ENCODE results near the gene EML3. TPM values are rescaled to one million over a fixed set of nuclear protein-coding genes. Genes with fewer than 3 reads are reported as not detected.

The EML3 gene
- total and polyA plus RNA-seq, 7 experiments from 2014 or later = 14.6 to 209 (median 169) TPM

GRCh38 chr11:62600367-62601121 lies 12.0 kb downstream of the EML3 start:
- DNase-seq (peak in 3 of 9 donors; percentile 21 to 34 (median 24)), ATAC-seq (no peak)
- Histone ChIP-seq H3K4me1 (ENCODE audit: control insufficient read depth in 2 of 2, insufficient read depth in 2 of 2, low read length in 2 of 2) (peaks cover 19 to 23% of the 10 kb centered on the region in 2 donors), H3K27me3 (ENCODE audit: control insufficient read depth in 2 of 2, insufficient read depth in 2 of 2, low read length in 2 of 2) (no peaks in the 10 kb centered on the region), H3K9me3 (ENCODE audit: control insufficient read depth in 2 of 3, low read length in 3 of 3) (no peaks in the 10 kb centered on the region), H3K4me3 (ENCODE audit: low read length) (peak overlapping the region; percentile 71), H3K36me3 (ENCODE audit: control insufficient read depth in 2 of 3, insufficient read depth in 3 of 3, low read length in 3 of 3) (peaks cover 12 to 62% (median 35%) of the 10 kb centered on the region in 3 experiments), H3K27ac (ENCODE audit: low read depth, low read length) (peak overlapping the region; percentile 98)
- Mint-ChIP-seq H3K27me3 (no peaks in the 10 kb centered on the region), H3K4me1 (peaks cover 44 to 66% (median 51%) of the 10 kb centered on the region in 7 donors), H3K9me3 (peaks cover 0 to 1% (median 0%) of the 10 kb centered on the region in 11 donors), H3K27ac (peak overlapping the region; percentile 90 to 98 (median 97)), H3K4me3 (peak overlapping the region; percentile 85 to 99 (median 94)), H3K36me3 (peaks cover 13 to 59% (median 42%) of the 10 kb centered on the region in 5 donors)
- POLR2A ChIA-PET = interaction anchor here (1.0 to 15.2 kb wide), 26 partner anchors 8 to 254 kb away, joined by 3 to 219 read pairs (median 8); partner anchors contain the start of genes B3GAT3, C11orf98, CSKMT and EEF1G
- CTCF ChIA-PET = interaction anchor here (0.6 to 1.7 kb wide), 4 partner anchors 9 to 254 kb away, joined by 3 to 8 read pairs (median 4); partner anchors contain the start of gene TUT1
- intact Hi-C loops (cut with micrococcal nuclease) = loop anchor here (1.0 to 5.0 kb wide), 6 partner anchors 12 to 257 kb away; partner anchors contain the start of genes EML3 (in 1 of the 2), GANAB (in 1 of the 2), HNRNPUL2 (in 1 of the 2) and UBXN1 (in 1 of the 2)

- peaks cover 12 to 62% (median 35%) of the 10 kb centered on the region in 3 experiments for H3K36me3 ChIP-seq (ENCODE audit: control insufficient read depth in 2 of 3, insufficient read depth in 3 of 3, low read length in 3 of 3)
- peak overlapping the region; percentile 90 to 98 (median 97) for H3K27ac Mint-ChIP-seq
- H3K4me1 Mint-ChIP-seq = peaks cover 45 to 65% (median 55%) of the 10 kb centered on the region in 7 donors
- peak overlapping the region; percentile 85 to 99 (median 94) for H3K4me3 Mint-ChIP-seq
- peaks cover 0 to 1% (median 0%) of the 10 kb centered on the region in 11 donors for H3K9me3 Mint-ChIP-seq
- intact Hi-C loops (cut with micrococcal nuclease) = loop anchor here (1.0 to 5.0 kb wide), 17 partner anchors 9 to 281 kb away; partner anchors contain the start of genes GANAB (in 2 of the 2), INTS5 (in 2 of the 2), TUT1 (in 2 of the 2) and C11orf98 (in 1 of the 2)
- H3K4me1 ChIP-seq (ENCODE audit: control insufficient read depth in 2 of 2, insufficient read depth in 2 of 2, low read length in 2 of 2) = peaks cover 19 to 23% of the 10 kb centered on the region in 2 donors
- H3K36me3 Mint-ChIP-seq = peaks cover 16 to 62% (median 47%) of the 10 kb centered on the region in 5 donors
- peak overlapping the region; percentile 98 for H3K27ac ChIP-seq (ENCODE audit: low read depth, low read length)
- H3K27me3 ChIP-seq (ENCODE audit: control insufficient read depth in 2 of 2, insufficient read depth in 2 of 2, low read length in 2 of 2) = no peaks in the 10 kb centered on the region
- no peaks in the 10 kb centered on the region for H3K27me3 Mint-ChIP-seq
- ChIA-PET POLR2A (interaction anchor here (0.6 to 15.2 kb wide), 26 partner anchors 9 to 255 kb away, joined by 3 to 219 read pairs (median 7); partner anchors contain the start of genes B3GAT3, BSCL2, C11orf98 and CSKMT), CTCF (interaction anchor here (0.6 to 1.7 kb wide), 6 partner anchors 8 to 254 kb away, joined by 3 to 8 read pairs (median 4); partner anchors contain the start of gene TUT1)
- DNase-seq (no peak), ATAC-seq (no peak)
- H3K9me3 ChIP-seq (ENCODE audit: control insufficient read depth in 2 of 3, low read length in 3 of 3) = no peaks in the 10 kb centered on the region
- peak overlapping the region; percentile 71 for H3K4me3 ChIP-seq (ENCODE audit: low read length)
Observed at GRCh38 chr11:62599901-62600300, 12.7 kb downstream of the EML3 start.

GRCh38 chr11:62599069-62599696 lies 13.4 kb downstream of the EML3 start:
- Histone ChIP-seq H3K4me1 (ENCODE audit: control insufficient read depth in 2 of 2, insufficient read depth in 2 of 2, low read length in 2 of 2) (peaks cover 19 to 23% of the 10 kb centered on the region in 2 donors), H3K27ac (ENCODE audit: low read depth, low read length) (peak overlapping the region; percentile 98), H3K9me3 (ENCODE audit: control insufficient read depth in 2 of 3, low read length in 3 of 3) (no peaks in the 10 kb centered on the region), H3K4me3 (ENCODE audit: low read length) (peak overlapping the region; percentile 71), H3K36me3 (ENCODE audit: control insufficient read depth in 2 of 3, insufficient read depth in 3 of 3, low read length in 3 of 3) (peaks cover 12 to 64% (median 34%) of the 10 kb centered on the region in 3 experiments), H3K27me3 (ENCODE audit: control insufficient read depth in 2 of 2, insufficient read depth in 2 of 2, low read length in 2 of 2) (no peaks in the 10 kb centered on the region)
- Mint-ChIP-seq H3K4me1 (peaks cover 48 to 70% (median 59%) of the 10 kb centered on the region in 7 donors), H3K36me3 (peaks cover 16 to 64% (median 51%) of the 10 kb centered on the region in 5 donors), H3K27ac (peak overlapping the region; percentile 90 to 98 (median 97)), H3K4me3 (peak overlapping the region; percentile 85 to 99 (median 94)), H3K27me3 (no peaks in the 10 kb centered on the region), H3K9me3 (peaks cover 0 to 1% (median 0%) of the 10 kb centered on the region in 11 donors)
- ATAC-seq (peak; percentile 87), DNase-seq (peak; percentile 78 to 99 (median 99))
- intact Hi-C loops (cut with micrococcal nuclease) = loop anchor here (1.0 to 2.0 kb wide), 15 partner anchors 8 to 282 kb away; partner anchors contain the start of genes INTS5 (in 2 of the 2), TUT1 (in 2 of the 2), C11orf98 (in 1 of the 2) and CSKMT (in 1 of the 2)
- ChIA-PET POLR2A (interaction anchor here (0.6 to 15.2 kb wide), 27 partner anchors 8 to 1486 kb away, joined by 3 to 219 read pairs (median 6); partner anchors contain the start of genes B3GAT3, BSCL2, C11orf98 and CSKMT), CTCF (interaction anchor here (0.7 to 1.7 kb wide), 7 partner anchors 8 to 91 kb away, joined by 3 to 8 read pairs (median 4); partner anchors contain the start of gene TUT1)

GRCh38 chr11:62595124-62595523 lies 17.5 kb downstream of the EML3 start:
- ChIA-PET CTCF (interaction anchor here (0.7 to 1.5 kb wide), 6 partner anchors 15 to 85 kb away, joined by 3 to 4 read pairs (median 3); no protein-coding TSS in a partner anchor), POLR2A (interaction anchor here (0.8 to 15.2 kb wide), 11 partner anchors 13 to 261 kb away, joined by 3 to 269 read pairs (median 4); partner anchors contain the start of genes B3GAT3, BSCL2, C11orf98 and CSKMT)
- Histone ChIP-seq H3K4me3 (ENCODE audit: low read length) (no peak overlapping the region), H3K27me3 (ENCODE audit: control insufficient read depth in 2 of 2, insufficient read depth in 2 of 2, low read length in 2 of 2) (no peaks in the 10 kb centered on the region), H3K27ac (ENCODE audit: low read depth, low read length) (no peak overlapping the region), H3K36me3 (ENCODE audit: control insufficient read depth in 2 of 3, insufficient read depth in 3 of 3, low read length in 3 of 3) (peaks cover 12 to 56% (median 39%) of the 10 kb centered on the region in 3 experiments), H3K9me3 (ENCODE audit: control insufficient read depth in 2 of 3, low read length in 3 of 3) (no peaks in the 10 kb centered on the region), H3K4me1 (ENCODE audit: control insufficient read depth in 2 of 2, insufficient read depth in 2 of 2, low read length in 2 of 2) (peaks cover 34 to 43% of the 10 kb centered on the region in 2 donors)
- Mint-ChIP-seq H3K27ac (peak overlapping the region in 8 of 9 donors; percentile 4 to 99 (median 64)), H3K4me3 (no peak overlapping the region), H3K36me3 (peaks cover 16 to 58% (median 50%) of the 10 kb centered on the region in 5 donors), H3K27me3 (peaks cover 0 to 4% (median 0%) of the 10 kb centered on the region in 5 donors), H3K4me1 (peaks cover 48 to 84% (median 73%) of the 10 kb centered on the region in 7 donors), H3K9me3 (peaks cover 0 to 5% (median 0%) of the 10 kb centered on the region in 11 donors)
- no peak for ATAC-seq
- intact Hi-C loops (cut with micrococcal nuclease) = no loop called here
- no peak for DNase-seq

GRCh38 chr11:62593434-62594044 lies 19.0 kb downstream of the EML3 start:
- Histone ChIP-seq H3K27me3 (ENCODE audit: control insufficient read depth in 2 of 2, insufficient read depth in 2 of 2, low read length in 2 of 2) (no peaks in the 10 kb centered on the region), H3K36me3 (ENCODE audit: control insufficient read depth in 2 of 3, insufficient read depth in 3 of 3, low read length in 3 of 3) (peaks cover 12 to 57% (median 39%) of the 10 kb centered on the region in 3 experiments), H3K4me1 (ENCODE audit: control insufficient read depth in 2 of 2, insufficient read depth in 2 of 2, low read length in 2 of 2) (peaks cover 21 to 47% of the 10 kb centered on the region in 2 donors), H3K27ac (ENCODE audit: low read depth, low read length) (peak overlapping the region; percentile 86), H3K9me3 (ENCODE audit: control insufficient read depth in 2 of 3, low read length in 3 of 3) (no peaks in the 10 kb centered on the region), H3K4me3 (ENCODE audit: low read length) (no peak overlapping the region)
- intact Hi-C loops (cut with micrococcal nuclease) = loop anchor here (1.0 to 5.0 kb wide), 6 partner anchors 19 to 269 kb away; partner anchors contain the start of genes EML3 (in 1 of the 2), GANAB (in 1 of the 2), HNRNPUL2 (in 1 of the 2) and STX5 (in 1 of the 2)
- Mint-ChIP-seq H3K9me3 (peaks cover 0 to 4% (median 0%) of the 10 kb centered on the region in 11 donors), H3K36me3 (peaks cover 10 to 42% (median 34%) of the 10 kb centered on the region in 5 donors), H3K4me3 (peak overlapping the region; percentile 63 to 100 (median 81)), H3K27me3 (peaks cover 0 to 4% (median 0%) of the 10 kb centered on the region in 5 donors), H3K4me1 (peaks cover 35 to 81% (median 68%) of the 10 kb centered on the region in 7 donors), H3K27ac (peak overlapping the region; percentile 87 to 99 (median 97))
- DNase-seq (peak; percentile 56 to 76 (median 73)), ATAC-seq (peak; percentile 22)
- ChIA-PET POLR2A (interaction anchor here (0.9 to 15.2 kb wide), 27 partner anchors 7 to 288 kb away, joined by 3 to 269 read pairs (median 26); partner anchors contain the start of genes B3GAT3, BSCL2, C11orf98 and CSKMT), CTCF (interaction anchor here (0.8 to 3.7 kb wide), 13 partner anchors 8 to 288 kb away, joined by 3 to 31 read pairs (median 6); partner anchors contain the start of genes C11orf98, CSKMT, EEF1G and EML3)
